Neutrophil (primary cell): ENCODE data around the gene NUDT14.

Experiments
- H3K27ac ChIP-seq: fragments of 200-600 bp; sonication (generic); 2 replicates; pipeline ENCODE4 v1.5.1; 2016; ENCODE audit warnings: mild to moderate bottlenecking, moderate library complexity
- H3K27me3 ChIP-seq: fragments of 200-600 bp; sonication (generic); 2 replicates; pipeline ENCODE4 v1.6.0; 2016; ENCODE audit warnings: mild to moderate bottlenecking
- H3K36me3 ChIP-seq: fragments of 200-600 bp; sonication (generic); 2 replicates; pipeline ENCODE4 v1.5.1; 2017
- H3K4me1 ChIP-seq, 2 experiments: fragments of 200-600 bp in 1 of 2; sonication (generic) in 1 of 2; 1 replicate in 1 of 2; 2 replicates in 1 of 2; pipeline versions ENCODE4 v1.5.1 to v1.6.1; 2013 to 2016; ENCODE audit warnings: low read depth in 1 of 2, low read length in 1 of 2, mild to moderate bottlenecking in 1 of 2, moderate library complexity in 1 of 2; ENCODE audit not compliant: control insufficient read depth in 1 of 2, insufficient read depth in 1 of 2
- H3K4me3 ChIP-seq, 2 experiments: fragments of 200-600 bp in 1 of 2; sonication (generic) in 1 of 2; 1 replicate in 1 of 2; 2 replicates in 1 of 2; pipeline ENCODE4 v1.5.1; 2013 to 2016; ENCODE audit warnings: low read depth in 1 of 2, low read length in 1 of 2, mild to moderate bottlenecking in 1 of 2, moderate library complexity in 1 of 2
- H3K9me3 ChIP-seq: fragments of 200-600 bp; sonication (generic); 2 replicates; pipeline ENCODE4 v1.5.1; 2016
- TF ChIP-seq, protein P1 (sequence below): fragments of 200-600 bp; sonication (generic); IDR thresholded peaks from 2 replicates; pipeline ENCODE4 v1.5.1; 2016; ENCODE audit warnings: antibody characterized with exemption

NUDT14 gene

DNA sequence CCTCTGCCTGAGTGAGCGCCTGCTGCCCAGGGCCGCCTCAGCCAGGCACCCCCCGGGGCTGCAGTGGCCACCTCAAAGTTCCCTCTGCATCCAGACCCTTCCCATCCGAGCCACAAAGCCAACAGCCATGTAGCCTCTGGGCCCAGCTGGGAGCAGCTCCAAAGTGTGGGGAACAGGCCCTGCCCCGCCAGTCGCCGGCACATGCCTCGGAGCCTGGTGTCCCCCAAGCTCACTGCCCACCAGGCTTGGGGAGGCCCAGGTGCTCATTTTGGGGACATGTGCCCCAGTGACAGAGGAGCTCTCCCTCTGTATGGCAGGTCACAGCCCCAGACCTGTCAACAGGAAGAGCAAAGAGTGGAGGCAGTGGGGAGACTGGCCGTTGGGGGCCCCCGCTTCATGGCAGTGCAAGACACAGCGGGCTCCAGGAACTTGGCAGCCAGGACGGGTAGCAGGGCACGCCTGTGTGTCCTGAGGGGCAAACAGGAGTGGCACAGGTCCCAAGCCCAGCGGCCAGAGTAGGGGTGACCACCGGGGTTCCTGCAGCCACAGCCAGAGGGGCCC, 42.5 kb downstream of the NUDT14 start:
- TF ChIP-seq, protein P1, sequence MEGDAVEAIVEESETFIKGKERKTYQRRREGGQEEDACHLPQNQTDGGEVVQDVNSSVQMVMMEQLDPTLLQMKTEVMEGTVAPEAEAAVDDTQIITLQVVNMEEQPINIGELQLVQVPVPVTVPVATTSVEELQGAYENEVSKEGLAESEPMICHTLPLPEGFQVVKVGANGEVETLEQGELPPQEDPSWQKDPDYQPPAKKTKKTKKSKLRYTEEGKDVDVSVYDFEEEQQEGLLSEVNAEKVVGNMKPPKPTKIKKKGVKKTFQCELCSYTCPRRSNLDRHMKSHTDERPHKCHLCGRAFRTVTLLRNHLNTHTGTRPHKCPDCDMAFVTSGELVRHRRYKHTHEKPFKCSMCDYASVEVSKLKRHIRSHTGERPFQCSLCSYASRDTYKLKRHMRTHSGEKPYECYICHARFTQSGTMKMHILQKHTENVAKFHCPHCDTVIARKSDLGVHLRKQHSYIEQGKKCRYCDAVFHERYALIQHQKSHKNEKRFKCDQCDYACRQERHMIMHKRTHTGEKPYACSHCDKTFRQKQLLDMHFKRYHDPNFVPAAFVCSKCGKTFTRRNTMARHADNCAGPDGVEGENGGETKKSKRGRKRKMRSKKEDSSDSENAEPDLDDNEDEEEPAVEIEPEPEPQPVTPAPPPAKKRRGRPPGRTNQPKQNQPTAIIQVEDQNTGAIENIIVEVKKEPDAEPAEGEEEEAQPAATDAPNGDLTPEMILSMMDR: no peak
- no peaks in the 10 kb centered on the region for H3K36me3 ChIP-seq
- H3K27me3 ChIP-seq: peaks cover 2% of the 10 kb centered on the region
- no peaks in the 10 kb centered on the region for H3K9me3 ChIP-seq
- H3K4me3 ChIP-seq: no peak overlapping the region
- H3K27ac ChIP-seq: no peak overlapping the region
- H3K4me1 ChIP-seq: no peaks in the 10 kb centered on the region

DNA sequence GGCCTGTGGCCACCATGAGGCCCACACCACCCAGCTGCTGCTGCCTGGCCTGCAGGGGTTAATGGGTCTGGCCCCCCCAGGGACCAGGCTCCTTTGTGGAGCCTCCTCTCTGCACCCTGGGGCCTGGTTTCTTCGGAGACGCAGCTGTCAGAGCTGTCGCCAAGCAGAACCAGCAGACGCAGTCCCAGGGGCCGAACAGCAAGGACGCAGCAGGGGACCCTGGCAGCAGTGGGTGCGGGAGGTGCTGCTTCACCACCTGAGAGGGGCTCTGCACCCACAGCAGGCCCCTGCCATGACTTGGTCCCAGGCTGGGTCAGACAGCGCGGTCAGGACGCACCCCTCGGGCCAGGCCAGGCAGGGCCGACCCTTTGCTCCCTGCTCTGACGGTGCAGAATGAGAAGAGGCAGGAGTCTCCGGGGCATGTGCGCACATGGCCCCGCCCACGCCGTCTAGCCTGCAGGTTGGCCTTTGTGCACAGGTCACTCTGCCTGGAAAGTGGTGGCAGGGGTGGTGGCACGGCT, 43.0 kb downstream of the NUDT14 start:
- Histone ChIP-seq H3K4me1 (no peaks in the 10 kb centered on the region), H3K36me3 (no peaks in the 10 kb centered on the region), H3K9me3 (no peaks in the 10 kb centered on the region), H3K27me3 (peaks cover 7% of the 10 kb centered on the region), H3K27ac (no peak overlapping the region), H3K4me3 (no peak overlapping the region)
- TF ChIP-seq, protein P1: no peak

DNA sequence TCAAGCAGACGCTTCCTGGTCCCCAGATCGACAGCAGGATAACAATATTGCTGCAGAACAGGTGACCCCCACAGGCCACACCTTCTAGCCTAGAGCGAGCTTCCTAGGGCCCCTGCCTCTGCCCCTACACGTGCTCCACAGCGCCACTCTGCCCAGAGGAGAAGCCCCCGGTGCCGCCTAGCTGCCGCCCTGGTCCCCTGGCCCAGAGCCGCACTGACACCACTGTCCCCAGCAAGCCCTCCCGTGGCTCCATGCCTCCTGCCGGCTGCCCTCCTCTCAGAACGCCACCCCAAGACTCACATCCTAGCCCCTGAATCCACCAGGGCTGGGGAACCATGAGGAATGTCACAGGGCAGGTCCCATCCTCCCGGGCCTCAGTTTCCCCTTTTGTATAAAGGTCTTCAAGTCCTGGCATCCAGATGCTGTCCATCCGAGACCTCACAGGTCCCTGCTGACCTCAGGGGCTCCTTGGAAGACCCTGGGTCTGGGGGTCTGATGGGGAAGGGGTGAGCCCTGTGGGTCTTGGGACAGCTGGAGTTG, 43.6 kb downstream of the NUDT14 start:
- no peaks in the 10 kb centered on the region for H3K9me3 ChIP-seq
- TF ChIP-seq, protein P1: no peak
- H3K4me1 ChIP-seq: no peaks in the 10 kb centered on the region
- no peak overlapping the region for H3K4me3 ChIP-seq
- H3K36me3 ChIP-seq: no peaks in the 10 kb centered on the region
- H3K27me3 ChIP-seq: peaks cover 8% of the 10 kb centered on the region
- no peak overlapping the region for H3K27ac ChIP-seq

DNA sequence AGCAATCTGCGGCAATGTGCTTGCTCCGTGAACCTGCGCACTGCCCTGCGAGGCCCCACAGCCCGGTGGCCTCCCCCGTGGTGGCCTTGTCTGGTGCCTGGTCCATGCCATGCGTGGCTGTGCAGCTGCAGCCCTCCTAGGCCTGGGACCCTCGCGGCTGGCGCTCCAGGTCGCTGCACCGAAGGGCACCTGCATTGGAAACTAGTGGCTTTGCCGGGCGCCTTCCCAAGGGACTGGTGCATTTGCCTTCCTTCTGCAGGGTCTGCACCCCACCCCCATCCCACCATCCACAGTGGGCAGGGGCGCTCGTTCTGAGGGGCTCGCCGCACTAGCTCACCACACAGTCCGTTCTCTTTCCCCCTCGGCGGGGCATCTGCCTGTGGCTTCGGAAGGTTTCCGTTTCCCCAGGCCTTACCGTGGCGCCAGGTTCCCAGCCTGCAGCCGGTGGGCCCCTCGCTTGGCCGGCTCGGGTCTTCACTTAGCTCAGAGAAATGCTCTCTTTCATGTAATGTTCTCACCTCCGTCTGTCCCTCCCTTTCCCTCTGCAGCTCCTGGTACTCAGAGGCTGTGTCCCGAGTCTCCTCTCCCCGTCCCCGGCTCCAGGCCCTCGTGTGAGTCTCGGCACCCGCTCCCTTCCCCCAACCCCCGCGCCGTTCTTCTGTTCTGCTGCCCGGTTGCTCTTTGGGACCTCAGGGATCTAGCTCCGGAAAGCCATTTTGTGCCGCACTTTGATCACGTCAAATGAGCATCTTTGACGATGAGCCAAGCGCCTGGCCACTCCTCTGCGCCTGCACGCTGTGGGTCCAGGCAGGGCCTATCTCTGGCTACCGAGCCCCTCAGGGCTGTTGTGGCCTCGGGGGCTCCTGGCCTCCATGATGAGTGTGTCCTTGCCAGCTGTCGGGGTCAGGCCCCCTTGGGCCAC, 44.5 kb downstream of the NUDT14 start:
- Histone ChIP-seq H3K27ac (no peak overlapping the region), H3K27me3 (peaks cover 13% of the 10 kb centered on the region), H3K9me3 (peaks cover 5% of the 10 kb centered on the region), H3K4me1 (no peaks in the 10 kb centered on the region), H3K36me3 (no peaks in the 10 kb centered on the region), H3K4me3 (no peak overlapping the region)
- TF ChIP-seq, protein P1: no peak

DNA sequence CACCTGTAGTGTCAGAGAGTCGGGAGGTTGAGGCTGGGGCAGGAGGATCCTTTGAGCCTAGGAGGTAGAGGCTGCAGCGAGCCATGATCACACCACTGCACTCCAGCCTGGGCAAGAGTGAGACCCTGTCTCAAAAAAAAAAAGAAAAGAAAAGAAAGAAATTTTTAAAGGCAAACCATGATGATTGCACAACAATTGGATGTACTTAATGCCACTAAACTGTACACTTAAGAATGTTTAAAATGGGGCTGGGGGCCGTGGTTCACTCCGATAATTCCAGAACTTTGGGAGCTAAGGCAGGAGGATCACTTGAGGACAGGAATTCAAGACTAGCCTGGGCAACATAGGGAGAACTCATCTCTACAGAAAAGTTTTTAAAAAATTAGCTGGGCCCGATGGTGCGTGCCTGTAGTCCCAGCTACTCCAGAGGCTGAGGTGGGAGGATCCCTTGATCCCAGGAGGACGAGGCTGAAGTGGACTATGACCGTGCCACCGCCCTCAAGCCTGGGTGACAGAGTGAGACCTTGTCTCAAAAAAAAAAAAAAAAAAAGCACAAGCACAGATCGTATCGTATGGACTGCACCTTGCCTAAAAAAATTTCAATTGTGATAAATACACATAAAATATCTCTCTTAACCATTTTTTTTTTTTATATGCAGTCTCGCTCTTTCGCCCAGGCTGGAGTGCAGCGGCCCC, 45.3 kb downstream of the NUDT14 start:
- Histone ChIP-seq H3K4me3 (no peak overlapping the region), H3K9me3 (peaks cover 12% of the 10 kb centered on the region), H3K4me1 (no peaks in the 10 kb centered on the region), H3K27me3 (peaks cover 17% of the 10 kb centered on the region), H3K27ac (no peak overlapping the region), H3K36me3 (no peaks in the 10 kb centered on the region)
- TF ChIP-seq, protein P1: no peak
